ENCODE measurements around the gene GBE1.

The GBE1 gene

GRCh38 chr3:81462921-81463320 is 298.5 kb downstream of the GBE1 start:
- no peak for DNase-seq

- no peak for DNase-seq
These were observed 301.7 kb downstream of the GBE1 start for GRCh38 chr3:81459733-81460132.

- DNase-seq = peak; percentile 19
These were observed 309.0 kb downstream of the GBE1 start for GRCh38 chr3:81452418-81452817.

- DNase-seq = peak; percentile 86
These were observed 309.8 kb downstream of the GBE1 start for GRCh38 chr3:81451611-81452010.

- DNase-seq = no peak
These were observed 310.3 kb downstream of the GBE1 start for GRCh38 chr3:81451140-81451539.

- no peak for DNase-seq
These were observed 314.6 kb downstream of the GBE1 start for GRCh38 chr3:81446806-81447205.

GRCh38 chr3:81445712-81446111 is 315.7 kb downstream of the GBE1 start:
- DNase-seq = no peak

GRCh38 chr3:81444817-81445460 is 316.5 kb downstream of the GBE1 start:
- DNase-seq = no peak

- peak; percentile 43 for DNase-seq
These were observed 317.5 kb downstream of the GBE1 start for GRCh38 chr3:81443958-81444357.

GRCh38 chr3:81443457-81443782 is 318.0 kb downstream of the GBE1 start:
- DNase-seq = no peak

GRCh38 chr3:81442758-81443456 is 318.5 kb downstream of the GBE1 start:
- no peak for DNase-seq

- DNase-seq = no peak
These were observed 320.8 kb downstream of the GBE1 start for GRCh38 chr3:81440661-81441060.

Measured in EL (cell line).